ENCODE results near the gene KLHL40. TPM values are rescaled to one million over a fixed set of nuclear protein-coding genes. Genes with fewer than 3 reads are reported as not detected.

KLHL40 gene
- total and polyA plus RNA-seq, 9 of the 15 experiments (the other 6 are each of a cell fraction or from before 2014, with no cell fraction given): not detected

DNA sequence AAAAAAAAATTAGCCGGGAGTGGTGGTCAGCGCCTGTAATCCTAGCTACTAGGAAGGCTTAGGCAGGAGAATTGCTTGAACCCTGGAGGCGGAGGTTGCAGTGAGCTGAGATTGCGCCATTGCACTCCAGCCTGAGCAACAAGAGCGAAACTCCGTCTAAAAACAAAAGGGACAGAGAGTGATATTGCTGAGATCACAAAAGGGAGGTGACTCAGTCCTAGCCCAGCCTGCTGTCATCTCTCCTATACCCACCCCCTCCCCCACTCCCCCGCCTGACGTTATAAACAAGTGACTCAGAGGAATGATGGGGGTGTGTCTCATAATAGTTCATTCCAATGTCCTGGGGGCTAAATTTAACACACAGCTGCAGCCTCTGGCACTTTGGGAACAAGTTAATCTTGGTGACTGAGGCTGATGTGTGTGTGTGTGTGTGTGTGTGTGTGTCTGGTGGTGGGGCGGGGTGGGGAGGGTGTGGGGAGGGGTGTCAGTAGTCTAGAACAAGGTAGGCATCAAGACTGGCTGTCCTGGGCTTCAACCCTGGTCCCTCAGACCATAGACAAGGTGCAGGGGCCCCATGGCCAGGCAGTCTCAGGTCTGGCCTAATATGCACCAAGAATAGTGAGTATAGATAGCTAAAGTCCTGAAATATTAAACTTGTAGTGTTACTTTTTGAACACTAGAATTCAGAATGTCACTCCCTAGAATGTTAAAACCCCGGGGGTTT is 1.3 kb upstream of the KLHL40 start (continued):
- TF ChIP-seq, protein P1, sequence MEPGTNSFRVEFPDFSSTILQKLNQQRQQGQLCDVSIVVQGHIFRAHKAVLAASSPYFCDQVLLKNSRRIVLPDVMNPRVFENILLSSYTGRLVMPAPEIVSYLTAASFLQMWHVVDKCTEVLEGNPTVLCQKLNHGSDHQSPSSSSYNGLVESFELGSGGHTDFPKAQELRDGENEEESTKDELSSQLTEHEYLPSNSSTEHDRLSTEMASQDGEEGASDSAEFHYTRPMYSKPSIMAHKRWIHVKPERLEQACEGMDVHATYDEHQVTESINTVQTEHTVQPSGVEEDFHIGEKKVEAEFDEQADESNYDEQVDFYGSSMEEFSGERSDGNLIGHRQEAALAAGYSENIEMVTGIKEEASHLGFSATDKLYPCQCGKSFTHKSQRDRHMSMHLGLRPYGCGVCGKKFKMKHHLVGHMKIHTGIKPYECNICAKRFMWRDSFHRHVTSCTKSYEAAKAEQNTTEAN (CRISPR knock-in tag; IDR thresholded peaks at IDR 0.05): no peak
- no peak for TF ChIP-seq SMARCB1 (IDR thresholded peaks at IDR 0.05; ENCODE audit: insufficient read length, low read depth)
- no peak for TF ChIP-seq ZNF778 (CRISPR knock-in tag; IDR thresholded peaks at IDR 0.05)
- no peak for TF ChIP-seq NFIX (CRISPR knock-in tag; IDR thresholded peaks at IDR 0.05; ENCODE audit: low read depth)
- TF ChIP-seq ZNF239 (CRISPR knock-in tag; IDR thresholded peaks at IDR 0.05): no peak
- TF ChIP-seq CHD2 (IDR thresholded peaks at IDR 0.05; ENCODE audit: low read depth, low read length): no peak
- peak; percentile 47; the same call in 1 of the 2 replicates for TF ChIP-seq SMARCE1 (IDR thresholded peaks at IDR 0.05)
- no peak for TF ChIP-seq HCFC1 (IDR thresholded peaks at IDR 0.05; ENCODE audit: low read depth, low read length)
- no peak for TF ChIP-seq RUNX1 (IDR thresholded peaks at IDR 0.05; ENCODE audit: low read depth)
- TF ChIP-seq ELF1 (tag; IDR thresholded peaks at IDR 0.05): no peak
- no peak for TF ChIP-seq RBBP5 (IDR thresholded peaks at IDR 0.05; ENCODE audit: borderline replicate concordance, insufficient read depth, low read length, poor library complexity, severe bottlenecking)
- no peak for TF ChIP-seq ZNF76 (CRISPR knock-in tag; IDR thresholded peaks at IDR 0.05; ENCODE audit: borderline replicate concordance)
- TF ChIP-seq, protein P2, sequence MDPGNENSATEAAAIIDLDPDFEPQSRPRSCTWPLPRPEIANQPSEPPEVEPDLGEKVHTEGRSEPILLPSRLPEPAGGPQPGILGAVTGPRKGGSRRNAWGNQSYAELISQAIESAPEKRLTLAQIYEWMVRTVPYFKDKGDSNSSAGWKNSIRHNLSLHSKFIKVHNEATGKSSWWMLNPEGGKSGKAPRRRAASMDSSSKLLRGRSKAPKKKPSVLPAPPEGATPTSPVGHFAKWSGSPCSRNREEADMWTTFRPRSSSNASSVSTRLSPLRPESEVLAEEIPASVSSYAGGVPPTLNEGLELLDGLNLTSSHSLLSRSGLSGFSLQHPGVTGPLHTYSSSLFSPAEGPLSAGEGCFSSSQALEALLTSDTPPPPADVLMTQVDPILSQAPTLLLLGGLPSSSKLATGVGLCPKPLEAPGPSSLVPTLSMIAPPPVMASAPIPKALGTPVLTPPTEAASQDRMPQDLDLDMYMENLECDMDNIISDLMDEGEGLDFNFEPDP (CRISPR knock-in tag; IDR thresholded peaks at IDR 0.05): no peak
- TF ChIP-seq ZNF12 (CRISPR knock-in tag; IDR thresholded peaks at IDR 0.05): no peak
- TF ChIP-seq NR2C1 (IDR thresholded peaks at IDR 0.05): no peak
- TF ChIP-seq NR2C1 (tag; IDR thresholded peaks at IDR 0.05): no peak
- no peak for TF ChIP-seq BCOR (IDR thresholded peaks at IDR 0.05)
- no peak for TF ChIP-seq ZNF384 (IDR thresholded peaks at IDR 0.05; ENCODE audit: low read depth, low read length)
- TF ChIP-seq, protein P3, sequence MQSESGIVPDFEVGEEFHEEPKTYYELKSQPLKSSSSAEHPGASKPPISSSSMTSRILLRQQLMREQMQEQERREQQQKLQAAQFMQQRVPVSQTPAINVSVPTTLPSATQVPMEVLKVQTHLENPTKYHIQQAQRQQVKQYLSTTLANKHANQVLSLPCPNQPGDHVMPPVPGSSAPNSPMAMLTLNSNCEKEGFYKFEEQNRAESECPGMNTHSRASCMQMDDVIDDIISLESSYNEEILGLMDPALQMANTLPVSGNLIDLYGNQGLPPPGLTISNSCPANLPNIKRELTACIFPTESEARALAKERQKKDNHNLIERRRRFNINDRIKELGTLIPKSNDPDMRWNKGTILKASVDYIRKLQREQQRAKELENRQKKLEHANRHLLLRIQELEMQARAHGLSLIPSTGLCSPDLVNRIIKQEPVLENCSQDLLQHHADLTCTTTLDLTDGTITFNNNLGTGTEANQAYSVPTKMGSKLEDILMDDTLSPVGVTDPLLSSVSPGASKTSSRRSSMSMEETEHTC (IDR thresholded peaks at IDR 0.05): no peak
- no peak for TF ChIP-seq SAFB2 (IDR thresholded peaks at IDR 0.05; ENCODE audit: borderline replicate concordance, low read depth, low read length, severe bottlenecking)
- TF ChIP-seq ZNF707 (CRISPR knock-in tag; conservative IDR thresholded peaks at IDR 0.05): no peak
- TF ChIP-seq ATF1 (CRISPR knock-in tag; IDR thresholded peaks at IDR 0.05): no peak
- TF ChIP-seq ATF1 (tag; IDR thresholded peaks at IDR 0.05): no peak
- TF ChIP-seq SOX6 (IDR thresholded peaks at IDR 0.05): peak; percentile 39
- TF ChIP-seq, protein P4, sequence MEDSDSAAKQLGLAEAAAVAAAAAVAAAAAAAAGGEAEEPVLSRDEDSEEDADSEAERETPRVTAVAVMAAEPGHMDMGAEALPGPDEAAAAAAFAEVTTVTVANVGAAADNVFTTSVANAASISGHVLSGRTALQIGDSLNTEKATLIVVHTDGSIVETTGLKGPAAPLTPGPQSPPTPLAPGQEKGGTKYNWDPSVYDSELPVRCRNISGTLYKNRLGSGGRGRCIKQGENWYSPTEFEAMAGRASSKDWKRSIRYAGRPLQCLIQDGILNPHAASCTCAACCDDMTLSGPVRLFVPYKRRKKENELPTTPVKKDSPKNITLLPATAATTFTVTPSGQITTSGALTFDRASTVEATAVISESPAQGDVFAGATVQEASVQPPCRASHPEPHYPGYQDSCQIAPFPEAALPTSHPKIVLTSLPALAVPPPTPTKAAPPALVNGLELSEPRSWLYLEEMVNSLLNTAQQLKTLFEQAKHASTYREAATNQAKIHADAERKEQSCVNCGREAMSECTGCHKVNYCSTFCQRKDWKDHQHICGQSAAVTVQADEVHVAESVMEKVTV (CRISPR knock-in tag; IDR thresholded peaks at IDR 0.05): no peak
- no peak for TF ChIP-seq PTBP1 (IDR thresholded peaks at IDR 0.05; ENCODE audit: low read depth, low read length)
- no peak for TF ChIP-seq MCM2 (IDR thresholded peaks at IDR 0.05; ENCODE audit: low read depth)
